Effector CD8-positive, alpha-beta T cell (primary cell): ENCODE results near the gene LEF1.

ENCODE experiments used
- DNase-seq: peaks from one replicate; lab custom pipeline; 2025; lab: John Stamatoyannopoulos, UW
- total RNA-seq, 4 experiments: gene quantifications; one replicate each; lab custom pipeline; 2026; lab: John Stamatoyannopoulos, UW

The LEF1 gene
- total RNA-seq = 74.2 to 293 (median 102) reads per million in 4 experiments

DNA sequence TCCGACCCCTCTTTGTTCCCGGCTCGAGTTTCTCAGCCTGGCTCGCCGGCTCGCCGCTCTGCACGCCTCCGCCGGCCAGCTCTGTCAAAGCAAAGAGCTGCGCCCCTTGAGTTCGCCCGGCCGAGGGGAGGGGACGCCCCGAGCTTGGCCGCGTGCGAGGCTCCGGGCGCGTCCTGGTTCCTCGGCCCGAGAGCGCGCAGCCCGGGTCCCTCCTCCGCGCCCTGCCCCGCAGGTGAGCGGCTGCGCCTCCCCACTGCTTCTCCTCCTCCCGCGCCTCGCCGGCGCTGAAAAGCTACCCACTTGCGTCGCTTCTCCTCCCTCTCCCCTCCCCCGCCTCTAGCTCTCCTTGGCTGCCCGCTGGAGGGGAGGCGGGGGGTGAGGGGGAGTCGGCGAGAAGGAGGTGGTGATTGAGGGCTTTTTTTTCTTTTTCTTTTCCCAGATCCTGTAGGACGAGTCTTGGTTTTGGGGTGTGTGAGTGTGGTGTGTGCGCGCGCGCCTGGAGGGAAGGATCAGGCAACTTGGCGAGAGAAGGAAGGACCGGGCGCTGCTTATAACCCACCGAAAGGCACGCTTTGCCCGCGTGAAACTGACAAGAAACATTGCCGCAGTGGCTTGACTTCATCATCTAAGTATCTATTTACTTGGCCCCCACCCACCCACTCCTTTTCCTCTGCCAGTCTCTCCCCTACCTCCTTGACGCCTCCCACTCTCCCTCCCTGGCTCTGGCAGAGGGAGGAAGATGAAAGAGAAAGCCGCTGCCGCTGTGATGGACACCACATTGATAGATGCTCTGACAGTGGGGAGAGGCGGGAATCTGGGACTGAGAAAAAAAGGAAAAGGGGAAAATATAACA, at the start of gene LEF1:
Gene LEF1 (minus strand): TSS at position 262 of the 853 bp plus-strand sequence. CDS start 1,165 bp downstream, outside the sequence.
- peak; percentile 48 for DNase-seq

DNA sequence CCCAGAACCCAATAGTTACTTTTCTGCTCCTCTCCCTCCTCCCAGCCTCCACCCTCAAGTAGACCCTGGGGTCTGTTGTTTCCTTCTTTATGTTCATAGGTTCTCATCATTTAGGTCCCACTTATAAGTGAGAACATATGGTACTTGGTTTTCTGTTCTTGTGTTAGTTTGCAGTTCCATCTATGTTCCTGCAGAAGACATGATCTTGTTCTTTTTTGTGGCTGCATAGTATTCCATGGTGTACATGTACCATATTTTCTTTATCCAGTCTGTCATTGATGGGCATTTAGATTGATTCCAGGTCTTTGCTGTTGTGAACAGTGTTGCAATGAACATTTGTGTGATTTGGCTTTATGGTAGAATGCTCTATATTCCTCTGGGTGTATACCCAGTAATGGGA, 47.8 kb upstream of the LEF1 start:
- DNase-seq = no peak

- DNase-seq = no peak
Observed at GRCh38 chr4:108215055-108215454, 46.3 kb upstream of the LEF1 start.

- DNase-seq = no peak
Observed at GRCh38 chr4:108213723-108214122, 45.0 kb upstream of the LEF1 start.

DNA sequence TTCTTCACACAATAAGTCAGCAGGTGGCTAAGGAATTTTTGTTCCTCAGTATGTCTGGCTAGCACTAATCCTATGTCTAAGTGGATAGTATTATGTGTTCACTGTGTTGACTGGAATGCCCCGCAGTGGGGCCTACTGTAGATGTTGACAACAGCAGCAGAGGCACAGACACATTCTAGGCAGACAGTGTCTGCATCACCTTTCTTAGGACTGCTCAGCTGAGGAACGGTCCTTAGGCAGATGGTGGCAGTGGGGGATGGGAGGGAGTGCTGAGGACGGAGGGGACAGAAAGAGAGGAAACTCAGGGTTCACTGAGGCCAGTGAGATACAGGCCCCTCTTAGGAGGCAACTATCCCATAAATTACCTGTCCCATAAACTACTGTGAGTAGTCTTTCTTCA, 44.6 kb upstream of the LEF1 start:
- DNase-seq = no peak

- DNase-seq = no peak
Observed at GRCh38 chr4:108210989-108211835, 42.5 kb upstream of the LEF1 start.

DNA sequence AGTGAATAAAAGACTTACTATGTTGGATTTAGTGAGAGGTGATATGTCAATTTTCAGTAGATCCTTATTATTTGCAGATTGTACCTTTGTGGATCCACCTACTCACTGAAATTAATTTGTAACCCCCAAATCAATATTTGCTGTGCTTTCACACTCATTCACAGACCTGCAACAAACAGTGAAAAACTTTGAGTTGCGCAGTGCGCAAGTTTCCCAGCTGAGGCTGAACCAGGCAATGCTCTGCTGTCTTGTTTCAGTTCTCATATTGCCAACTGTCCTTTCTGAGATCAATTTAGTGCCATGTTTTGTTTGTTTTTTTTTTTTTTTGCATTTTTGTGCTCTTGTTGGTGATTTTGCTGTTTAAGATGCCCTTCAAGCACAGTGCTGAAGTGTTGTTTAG, 40.8 kb upstream of the LEF1 start:
- DNase-seq = no peak

GRCh38 chr4:108205859-108206258, 37.1 kb upstream of the LEF1 start:
- no peak for DNase-seq

- no peak for DNase-seq
Observed at GRCh38 chr4:108204518-108204917, 35.8 kb upstream of the LEF1 start.

- DNase-seq = no peak
Observed at GRCh38 chr4:108203377-108203776, 34.6 kb upstream of the LEF1 start.

GRCh38 chr4:108201774-108202173, 33.0 kb upstream of the LEF1 start:
- DNase-seq = no peak

DNA sequence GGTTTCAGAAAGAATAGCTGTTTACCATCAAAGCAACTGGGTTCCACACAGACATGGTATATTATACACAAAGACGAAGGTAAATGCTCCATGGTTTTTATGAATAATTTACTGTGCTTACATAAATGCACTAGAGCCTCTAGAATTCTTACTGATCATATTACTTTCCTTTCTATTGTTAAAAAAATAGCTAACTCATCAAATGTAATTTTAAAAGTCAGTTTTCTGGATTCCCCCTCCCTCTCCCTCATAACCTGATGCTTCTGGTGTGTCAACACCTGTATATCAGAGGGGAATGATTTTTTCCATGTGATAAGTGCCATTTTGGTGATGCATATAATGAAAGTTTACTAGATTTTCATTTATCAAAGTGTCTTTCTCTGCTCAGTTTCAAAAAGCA, 31.1 kb upstream of the LEF1 start:
- DNase-seq = no peak

GRCh38 chr4:108193886-108194672, 25.3 kb upstream of the LEF1 start:
- no peak for DNase-seq

- DNase-seq = no peak
Observed at GRCh38 chr4:108192935-108193334, 24.2 kb upstream of the LEF1 start.

DNA sequence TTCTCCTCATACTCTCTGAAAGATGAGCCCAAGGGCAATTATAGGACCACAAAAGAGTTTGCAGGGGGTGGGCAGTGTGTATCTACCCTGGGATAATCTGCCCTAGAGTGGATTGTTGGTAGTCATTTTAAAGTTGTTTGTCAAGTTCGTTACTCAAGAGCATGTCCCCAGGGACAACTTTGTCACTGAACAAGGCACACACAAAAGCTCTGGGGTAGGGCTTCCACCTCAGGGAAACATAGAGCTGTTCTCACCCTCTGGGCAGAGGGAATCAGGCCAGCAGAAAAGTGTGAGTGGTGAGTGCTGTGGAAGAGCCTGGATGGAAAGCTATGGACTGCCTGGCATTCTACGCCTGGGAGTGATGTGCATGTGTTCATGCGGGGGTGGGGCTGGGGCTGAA, 23.3 kb upstream of the LEF1 start:
- no peak for DNase-seq

DNA sequence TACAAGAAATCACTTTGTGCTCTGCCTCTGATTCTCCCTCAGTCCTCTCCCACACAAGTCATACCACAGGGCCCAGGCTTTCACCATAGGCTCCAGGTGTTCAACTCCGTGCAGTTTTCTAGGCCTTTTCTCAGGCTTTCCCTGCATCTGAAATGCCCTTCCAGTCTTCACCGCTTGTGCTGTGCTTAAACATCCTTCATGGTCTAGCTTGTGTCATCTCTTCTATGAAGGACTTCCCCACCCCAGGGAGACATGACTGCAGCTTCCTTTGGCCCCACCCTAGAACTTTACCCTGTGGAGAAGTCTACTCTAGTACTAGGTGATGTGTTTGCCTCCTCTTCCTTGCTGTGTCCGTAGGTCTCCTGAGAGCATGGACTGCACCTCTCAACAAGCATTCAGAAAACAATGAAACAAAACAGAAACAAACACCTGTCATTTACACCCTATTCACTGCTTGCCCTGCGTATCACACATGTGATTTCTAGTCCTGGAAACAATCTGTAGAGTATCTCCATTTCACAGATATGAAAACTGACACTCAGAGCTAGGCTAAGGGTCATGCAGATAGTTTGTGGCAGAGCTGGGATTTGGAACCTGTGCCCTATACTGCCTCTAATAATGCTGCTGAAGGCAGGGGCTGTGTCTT, 22.7 kb upstream of the LEF1 start:
- no peak for DNase-seq

- no peak for DNase-seq
Observed at GRCh38 chr4:108188770-108189169, 20.0 kb upstream of the LEF1 start.

- no peak for DNase-seq
Observed at GRCh38 chr4:108185252-108185651, 16.5 kb upstream of the LEF1 start.

GRCh38 chr4:108184453-108185049, 15.8 kb upstream of the LEF1 start:
- DNase-seq = no peak

DNA sequence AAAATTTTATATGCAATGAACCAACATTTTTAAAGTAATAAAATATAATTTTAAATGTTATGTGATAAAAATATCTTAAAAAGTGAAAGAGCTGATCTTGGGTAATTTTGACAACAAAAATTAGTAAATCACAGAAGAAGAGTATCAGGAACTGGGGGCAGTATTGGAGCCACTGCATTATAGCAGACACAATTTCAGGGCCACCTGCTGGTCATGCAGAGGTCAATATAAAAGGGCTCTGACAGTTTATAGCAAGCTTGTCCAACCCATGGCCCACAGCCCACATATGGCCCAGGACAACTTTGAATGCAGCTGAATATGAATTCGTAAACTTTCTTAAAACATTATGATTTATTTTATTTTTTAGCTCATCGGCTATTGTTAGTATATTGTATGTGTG, 13.0 kb upstream of the LEF1 start:
- DNase-seq = no peak

DNA sequence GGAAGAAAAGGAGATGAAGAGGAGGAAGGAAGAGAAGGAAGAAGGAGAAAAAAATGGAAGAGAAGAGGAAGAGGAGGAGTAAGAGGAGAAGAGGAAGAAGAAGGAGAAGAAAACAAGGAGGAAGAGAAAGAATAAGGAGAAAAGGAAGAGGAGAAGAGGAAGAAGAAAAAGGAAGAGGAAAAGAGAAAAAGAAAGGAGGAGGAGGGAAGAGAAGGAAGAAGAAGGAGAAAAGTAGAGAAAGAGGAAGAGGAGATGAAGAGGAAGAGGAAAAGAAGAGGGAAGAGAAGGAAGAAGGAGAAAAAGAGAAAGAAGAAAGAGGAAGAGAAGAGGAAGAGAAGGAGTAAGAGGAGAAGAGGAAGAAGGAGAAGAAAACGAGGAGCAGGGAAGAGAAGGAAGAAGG, 11.8 kb upstream of the LEF1 start:
- no peak for DNase-seq
